Activated T-cell treated with anti-CD3 and anti-CD28 coated beads for 24 hours (primary cell): ENCODE measurements around the gene ZNF740.
"Not testable (repeated sequence)": the region's sequence is repeated elsewhere in the genome, so short reads cannot be mapped to it uniquely, and the experiment has no call there.

Experiments used
- DNase-seq: peaks from one replicate; pipeline ENCODE4 v3.0.0-alpha.2; 2020; ENCODE audit warnings: low read depth

The ZNF740 gene

GRCh38 chr12:53180220-53180930 lies at the start of gene ZNF740, which contains the start of gene CSAD:
Gene ZNF740 (plus strand): TSS chr12:53180722. CDS start chr12:53181984, 1,262 bp downstream.
Gene CSAD (minus strand): TSS chr12:53180925. CDS start chr12:53173470, 7,455 bp downstream.
- peak; percentile 97 for DNase-seq

- no peak for DNase-seq
Observed at GRCh38 chr12:53131844-53132243, 48.7 kb upstream of the ZNF740 start.

- DNase-seq = no peak
Observed at GRCh38 chr12:53133722-53134121, 46.8 kb upstream of the ZNF740 start.

GRCh38 chr12:53143355-53143754 lies 37.2 kb upstream of the ZNF740 start:
- no peak for DNase-seq

GRCh38 chr12:53145383-53146260 lies 34.9 kb upstream of the ZNF740 start:
- DNase-seq = no peak

- no peak for DNase-seq
Observed at GRCh38 chr12:53147181-53147580, 33.3 kb upstream of the ZNF740 start.

- DNase-seq = no peak
Observed at GRCh38 chr12:53147653-53148052, 32.9 kb upstream of the ZNF740 start.

- DNase-seq = no peak
Observed at GRCh38 chr12:53151039-53151438, 29.5 kb upstream of the ZNF740 start.

GRCh38 chr12:53152390-53152789 lies 28.1 kb upstream of the ZNF740 start:
- no peak for DNase-seq

- peak; percentile 86 for DNase-seq
Observed at GRCh38 chr12:53159195-53159839, 21.2 kb upstream of the ZNF740 start.

GRCh38 chr12:53160000-53160399 lies 20.5 kb upstream of the ZNF740 start:
- no peak for DNase-seq

- DNase-seq = no peak
Observed at GRCh38 chr12:53160673-53161072, 19.8 kb upstream of the ZNF740 start.

- no peak for DNase-seq
Observed at GRCh38 chr12:53161119-53161911, 19.2 kb upstream of the ZNF740 start.

- DNase-seq = not testable (repeated sequence)
Observed at GRCh38 chr12:53163008-53163407, 17.5 kb upstream of the ZNF740 start.

GRCh38 chr12:53166837-53167236 lies 13.7 kb upstream of the ZNF740 start:
- DNase-seq = no peak

- no peak for DNase-seq
Observed at GRCh38 chr12:53169644-53170043, 10.9 kb upstream of the ZNF740 start.

- DNase-seq = no peak
Observed at GRCh38 chr12:53170215-53170614, 10.3 kb upstream of the ZNF740 start.

- DNase-seq = no peak
Observed at GRCh38 chr12:53170876-53171724, 9.4 kb upstream of the ZNF740 start.

GRCh38 chr12:53171725-53172329 lies 8.7 kb upstream of the ZNF740 start:
- no peak for DNase-seq

GRCh38 chr12:53172352-53172751 lies 8.2 kb upstream of the ZNF740 start:
- DNase-seq = no peak
